MM.1S (cell line): ENCODE results near the gene TMEM108.

Experiments used
- DNase-seq: peaks from one replicate; pipeline ENCODE4 v3.0.0-alpha.2; 2015
- H2AFZ ChIP-seq: fragments of 300-600 bp; sonication (generic); 2 replicates; pipeline ENCODE4 v1.6.0; 2016; ENCODE audit warnings: antibody characterized with exemption, low read length
- H3F3A ChIP-seq: fragments of 300-600 bp; sonication (generic); 2 replicates; pipeline ENCODE4 v1.6.1; 2016; ENCODE audit warnings: mild to moderate bottlenecking, antibody characterized with exemption, low read length, moderate library complexity, mixed read lengths; ENCODE audit not compliant: insufficient read depth
- H3K27ac ChIP-seq: fragments of 300-600 bp; sonication (generic); 2 replicates; pipeline ENCODE4 v1.5.1; 2016; ENCODE audit warnings: mild to moderate bottlenecking, low read length
- H3K27me3 ChIP-seq: fragments of 300-600 bp; sonication (generic); replicated peaks from 2 replicates; pipeline ENCODE4 v1.6.0; 2016; ENCODE audit warnings: low read length; ENCODE audit not compliant: insufficient read depth
- H3K36me3 ChIP-seq: fragments of 300-600 bp; sonication (generic); replicated peaks from 2 replicates; pipeline ENCODE4 v1.6.1; 2016; ENCODE audit warnings: mild to moderate bottlenecking, low read length, mixed read lengths; ENCODE audit not compliant: insufficient read depth
- H3K4me1 ChIP-seq: fragments of 300-600 bp; sonication (generic); 2 replicates; pipeline ENCODE4 v1.6.1; 2016; ENCODE audit warnings: low read length, mixed read lengths
- H3K4me2 ChIP-seq: fragments of 300-600 bp; sonication (generic); 2 replicates; pipeline ENCODE4 v1.6.0; 2016; ENCODE audit warnings: low read depth, low read length
- H3K4me3 ChIP-seq: fragments of 300-600 bp; sonication (generic); 2 replicates; pipeline ENCODE4 v1.5.1; 2016; ENCODE audit warnings: low read length, mixed read lengths
- H3K79me2 ChIP-seq: fragments of 300-600 bp; sonication (generic); 2 replicates; pipeline ENCODE4 v1.6.1; 2016; ENCODE audit warnings: mixed run types, low read length, mixed read lengths
- H3K9ac ChIP-seq: fragments of 300-600 bp; sonication (generic); 2 replicates; pipeline ENCODE4 v1.6.1; 2016; ENCODE audit warnings: low read length, mixed read lengths
- H3K9me2 ChIP-seq: fragments of 300-600 bp; sonication (generic); replicated peaks from 2 replicates; pipeline ENCODE4 v1.6.1; 2016; ENCODE audit warnings: mild to moderate bottlenecking, low read length, mixed read lengths; ENCODE audit not compliant: insufficient read depth
- H3K9me3 ChIP-seq: fragments of 300-600 bp; sonication (generic); replicated peaks from 2 replicates; pipeline ENCODE4 v1.6.1; 2016; ENCODE audit warnings: mild to moderate bottlenecking, low read length, mixed read lengths; ENCODE audit not compliant: insufficient read depth
- H4K20me1 ChIP-seq: fragments of 300-600 bp; sonication (generic); 2 replicates; pipeline ENCODE4 v1.6.1; 2016; ENCODE audit warnings: mild to moderate bottlenecking, low read length, moderate library complexity, mixed read lengths; ENCODE audit not compliant: insufficient read depth
- EZH2 ChIP-seq: fragments of 300-600 bp; sonication (generic); optimal IDR thresholded peaks from 2 replicates; pipeline ENCODE3; 2017; ENCODE audit warnings: low read depth, mild to moderate bottlenecking, antibody characterized with exemption, low read length, mixed read lengths
- EZH2phosphoT487 ChIP-seq: fragments of 300-600 bp; sonication (generic); IDR thresholded peaks from 2 replicates; pipeline ENCODE4 v1.6.1; 2018; ENCODE audit warnings: antibody characterized with exemption, low read length
- TF ChIP-seq, protein P1 (sequence below): fragments of 300-600 bp; sonication (generic); IDR thresholded peaks from 2 replicates; pipeline ENCODE4 v1.5.1; 2016; ENCODE audit warnings: antibody characterized with exemption, low read length, mixed read lengths

Gene TMEM108

DNA sequence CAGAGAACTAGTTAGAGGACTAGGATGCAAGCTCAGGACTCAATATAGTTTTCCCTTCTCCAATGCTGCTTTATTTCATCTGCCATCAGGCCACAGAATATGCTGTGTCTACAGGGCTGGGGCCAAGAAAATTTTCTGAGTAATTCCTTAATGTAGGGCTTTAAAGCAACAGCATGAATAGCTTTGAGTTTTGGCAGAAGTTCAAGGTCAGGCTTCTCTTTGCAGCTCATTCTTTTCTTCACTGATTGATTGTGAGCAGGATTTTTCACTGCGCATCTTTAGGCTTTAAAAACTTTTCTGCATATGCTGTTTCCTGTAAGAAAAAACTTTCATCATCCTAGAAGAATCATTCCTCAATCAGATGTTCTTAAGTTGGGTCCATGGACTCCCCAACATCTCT lies 4.6 kb downstream of the TMEM108 start:
- Histone ChIP-seq H4K20me1 (no peaks in the 10 kb centered on the region), H3K9ac (no peak overlapping the region), H3K4me3 (no peak overlapping the region), H2AFZ (no peak overlapping the region), H3K27me3 (no peaks in the 10 kb centered on the region), H3K27ac (no peak overlapping the region), H3F3A (no peaks in the 10 kb centered on the region), H3K79me2 (no peaks in the 10 kb centered on the region), H3K9me3 (no peaks in the 10 kb centered on the region), H3K4me2 (no peak overlapping the region), H3K9me2 (no peaks in the 10 kb centered on the region), H3K36me3 (no peaks in the 10 kb centered on the region), H3K4me1 (no peaks in the 10 kb centered on the region)
- no peak for DNase-seq
- TF ChIP-seq EZH2, result no peak
- TF ChIP-seq EZH2phosphoT487, result no peak
- TF ChIP-seq, protein P1, sequence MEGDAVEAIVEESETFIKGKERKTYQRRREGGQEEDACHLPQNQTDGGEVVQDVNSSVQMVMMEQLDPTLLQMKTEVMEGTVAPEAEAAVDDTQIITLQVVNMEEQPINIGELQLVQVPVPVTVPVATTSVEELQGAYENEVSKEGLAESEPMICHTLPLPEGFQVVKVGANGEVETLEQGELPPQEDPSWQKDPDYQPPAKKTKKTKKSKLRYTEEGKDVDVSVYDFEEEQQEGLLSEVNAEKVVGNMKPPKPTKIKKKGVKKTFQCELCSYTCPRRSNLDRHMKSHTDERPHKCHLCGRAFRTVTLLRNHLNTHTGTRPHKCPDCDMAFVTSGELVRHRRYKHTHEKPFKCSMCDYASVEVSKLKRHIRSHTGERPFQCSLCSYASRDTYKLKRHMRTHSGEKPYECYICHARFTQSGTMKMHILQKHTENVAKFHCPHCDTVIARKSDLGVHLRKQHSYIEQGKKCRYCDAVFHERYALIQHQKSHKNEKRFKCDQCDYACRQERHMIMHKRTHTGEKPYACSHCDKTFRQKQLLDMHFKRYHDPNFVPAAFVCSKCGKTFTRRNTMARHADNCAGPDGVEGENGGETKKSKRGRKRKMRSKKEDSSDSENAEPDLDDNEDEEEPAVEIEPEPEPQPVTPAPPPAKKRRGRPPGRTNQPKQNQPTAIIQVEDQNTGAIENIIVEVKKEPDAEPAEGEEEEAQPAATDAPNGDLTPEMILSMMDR, result no peak

DNA sequence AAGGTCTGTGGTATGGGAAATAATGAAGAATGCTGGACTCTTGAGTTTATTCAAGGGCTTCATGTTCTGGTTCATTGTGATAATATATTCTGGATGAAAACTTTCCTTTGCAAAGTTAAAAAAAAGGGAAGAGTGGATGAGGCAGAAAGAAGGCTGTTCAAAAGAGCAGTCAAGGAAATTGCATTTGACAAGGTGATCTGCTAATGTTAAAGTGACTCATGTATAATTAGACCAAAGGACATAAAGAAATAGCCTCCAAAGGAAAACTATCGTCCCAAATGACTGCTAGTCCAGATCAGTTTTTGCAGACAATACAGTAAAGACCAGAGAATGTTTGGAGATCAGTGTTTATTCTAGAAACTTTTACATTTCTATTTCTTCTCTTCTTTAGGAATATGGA lies 9.8 kb downstream of the TMEM108 start:
- H3K9me2 ChIP-seq, result no peaks in the 10 kb centered on the region
- H3K27me3 ChIP-seq, result no peaks in the 10 kb centered on the region
- H3K79me2 ChIP-seq, result no peaks in the 10 kb centered on the region
- no peak overlapping the region for H3K9ac ChIP-seq
- DNase-seq, result no peak
- no peak overlapping the region for H3K4me3 ChIP-seq
- no peaks in the 10 kb centered on the region for H3F3A ChIP-seq
- no peaks in the 10 kb centered on the region for H3K4me1 ChIP-seq
- no peaks in the 10 kb centered on the region for H3K9me3 ChIP-seq
- TF ChIP-seq, protein P1, result no peak
- TF ChIP-seq EZH2 (no peak), EZH2phosphoT487 (no peak)
- H4K20me1 ChIP-seq, result no peaks in the 10 kb centered on the region
- no peak overlapping the region for H2AFZ ChIP-seq
- H3K4me2 ChIP-seq, result no peak overlapping the region
- no peaks in the 10 kb centered on the region for H3K36me3 ChIP-seq
- no peak overlapping the region for H3K27ac ChIP-seq

DNA sequence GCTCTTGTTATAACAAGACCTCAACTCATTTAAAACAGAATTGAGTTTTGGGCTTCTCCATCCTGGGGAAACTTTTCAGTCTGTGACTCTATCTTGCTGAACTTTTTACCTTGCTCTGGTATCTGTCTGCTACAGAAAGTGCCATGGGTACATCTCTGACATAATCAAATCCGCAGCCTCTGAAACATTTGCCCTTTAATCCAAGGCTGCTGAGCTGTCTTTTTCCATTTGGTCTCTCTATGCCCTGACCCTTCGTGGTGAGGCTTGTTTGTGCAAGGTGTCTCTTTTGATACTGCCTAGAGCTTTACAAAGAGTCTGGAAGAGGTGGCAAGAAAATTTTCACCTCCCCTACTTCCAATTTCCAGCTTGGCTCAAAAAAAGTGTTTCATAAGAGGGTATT lies 11.3 kb downstream of the TMEM108 start:
- DNase-seq, result no peak
- no peaks in the 10 kb centered on the region for H3K9me2 ChIP-seq
- no peak overlapping the region for H3K27ac ChIP-seq
- TF ChIP-seq EZH2 (no peak), EZH2phosphoT487 (no peak)
- TF ChIP-seq, protein P1, result no peak
- H3K4me3 ChIP-seq, result no peak overlapping the region
- H3K9ac ChIP-seq, result no peak overlapping the region
- H3K9me3 ChIP-seq, result no peaks in the 10 kb centered on the region
- H3K4me2 ChIP-seq, result no peak overlapping the region
- no peaks in the 10 kb centered on the region for H3K27me3 ChIP-seq
- no peaks in the 10 kb centered on the region for H3F3A ChIP-seq
- H3K79me2 ChIP-seq, result no peaks in the 10 kb centered on the region
- H4K20me1 ChIP-seq, result no peaks in the 10 kb centered on the region
- no peaks in the 10 kb centered on the region for H3K36me3 ChIP-seq
- H2AFZ ChIP-seq, result no peak overlapping the region
- no peaks in the 10 kb centered on the region for H3K4me1 ChIP-seq
